Thyroid gland (tissue), 4 donors: ENCODE results near the gene ZG16B. TPM values are rescaled to one million over a fixed set of nuclear protein-coding genes. Genes with fewer than 3 reads are reported as not detected.

Source experiments
- DNase-seq, 2 donors: peaks; one replicate each; pipeline ENCODE4 v3.0.0-alpha.2; 2019
- H3K27ac ChIP-seq, 3 donors: fragments of 200-600 bp; sonication (generic); 1 replicate in 2 of 3; 2 replicates in 1 of 3; pipeline ENCODE4 v1.5.1; 2016 to 2019; ENCODE audit warnings: mild to moderate bottlenecking in 1 of 3, moderate library complexity in 1 of 3
- H3K27me3 ChIP-seq: fragments of 200-600 bp; sonication (generic); one replicate; pipeline ENCODE4 v1.5.1; 2019
- H3K36me3 ChIP-seq, 2 donors: fragments of 200-600 bp; sonication (generic); one replicate each; pipeline ENCODE4 v1.5.1; 2016 to 2019
- H3K4me1 ChIP-seq, 2 donors: fragments of 200-600 bp; sonication (generic); one replicate each; pipeline ENCODE4 v1.5.1; 2017 to 2019
- H3K4me3 ChIP-seq, 3 donors: fragments of 200-600 bp; sonication (generic); replicated peaks in 1 of 3; 1 replicate in 2 of 3; 2 replicates in 1 of 3; pipeline ENCODE4 v1.5.1; 2016; ENCODE audit warnings: mild to moderate bottlenecking in 1 of 3
- H3K9me3 ChIP-seq: fragments of 200-600 bp; sonication (generic); one replicate; pipeline ENCODE4 v1.5.1; 2017
- POLR2A ChIP-seq, 2 donors: fragments of 450-650 bp; IDR thresholded peaks; one replicate each; pipeline ENCODE4 v1.6.1; 2017; ENCODE audit warnings: antibody characterized with exemption in 2 of 2, mild to moderate bottlenecking in 2 of 2, moderate library complexity in 1 of 2
- WGBS, 2 donors: methylation state at CpG; one replicate each; pipeline ENCODE4 v1.1.5; 2017; 5-methylcytosine and 5-hydroxymethylcytosine counted together
- intact Hi-C: fragments of 100-400 bp; cut with DNase I; formaldehyde crosslinking; loops from one replicate; pipeline ENCODE4 v1.15.1; 2023
- total RNA-seq, 4 donors: library from RNA; depleted of rRNA; stranded (reverse); fragments of >200 nt; gene quantifications; one replicate each; pipeline ENCODE4 v1.2.3, GENCODE V29; 2016
- TF ChIP-seq, protein P1 (sequence below), 6 experiments: fragments of 200-600 bp in 3 of 6; fragments of 450-650 bp in 3 of 6; sonication (generic) in 3 of 6; IDR thresholded peaks; one replicate each; pipeline ENCODE4 v1.5.1; 2016 to 2019; ENCODE audit warnings: antibody characterized with exemption in 6 of 6, mild to moderate bottlenecking in 2 of 6, inconsistent platforms in 1 of 6, moderate library complexity in 1 of 6

ZG16B gene
- total RNA-seq, 4 donors from 2014 or later: not detected

GRCh38 chr16:2808181-2808580, 21.9 kb upstream of the ZG16B start:
- H3K4me3 ChIP-seq: no peak overlapping the region
- no peaks in the 10 kb centered on the region for H3K9me3 ChIP-seq
- WGBS, 2 donors: 79 to 91% methylated on average over 7 of the region's 7 CpGs
- TF ChIP-seq, protein P1, sequence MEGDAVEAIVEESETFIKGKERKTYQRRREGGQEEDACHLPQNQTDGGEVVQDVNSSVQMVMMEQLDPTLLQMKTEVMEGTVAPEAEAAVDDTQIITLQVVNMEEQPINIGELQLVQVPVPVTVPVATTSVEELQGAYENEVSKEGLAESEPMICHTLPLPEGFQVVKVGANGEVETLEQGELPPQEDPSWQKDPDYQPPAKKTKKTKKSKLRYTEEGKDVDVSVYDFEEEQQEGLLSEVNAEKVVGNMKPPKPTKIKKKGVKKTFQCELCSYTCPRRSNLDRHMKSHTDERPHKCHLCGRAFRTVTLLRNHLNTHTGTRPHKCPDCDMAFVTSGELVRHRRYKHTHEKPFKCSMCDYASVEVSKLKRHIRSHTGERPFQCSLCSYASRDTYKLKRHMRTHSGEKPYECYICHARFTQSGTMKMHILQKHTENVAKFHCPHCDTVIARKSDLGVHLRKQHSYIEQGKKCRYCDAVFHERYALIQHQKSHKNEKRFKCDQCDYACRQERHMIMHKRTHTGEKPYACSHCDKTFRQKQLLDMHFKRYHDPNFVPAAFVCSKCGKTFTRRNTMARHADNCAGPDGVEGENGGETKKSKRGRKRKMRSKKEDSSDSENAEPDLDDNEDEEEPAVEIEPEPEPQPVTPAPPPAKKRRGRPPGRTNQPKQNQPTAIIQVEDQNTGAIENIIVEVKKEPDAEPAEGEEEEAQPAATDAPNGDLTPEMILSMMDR (IDR thresholded peaks at IDR 0.05): no peak
- TF ChIP-seq POLR2A (IDR thresholded peaks at IDR 0.05): no peak
- no peak overlapping the region for H3K27ac ChIP-seq
- intact Hi-C loops: no loop called here
- H3K27me3 ChIP-seq: no peaks in the 10 kb centered on the region
- no peaks in the 10 kb centered on the region for H3K4me1 ChIP-seq
- no peak for DNase-seq
- no peaks in the 10 kb centered on the region for H3K36me3 ChIP-seq

DNA sequence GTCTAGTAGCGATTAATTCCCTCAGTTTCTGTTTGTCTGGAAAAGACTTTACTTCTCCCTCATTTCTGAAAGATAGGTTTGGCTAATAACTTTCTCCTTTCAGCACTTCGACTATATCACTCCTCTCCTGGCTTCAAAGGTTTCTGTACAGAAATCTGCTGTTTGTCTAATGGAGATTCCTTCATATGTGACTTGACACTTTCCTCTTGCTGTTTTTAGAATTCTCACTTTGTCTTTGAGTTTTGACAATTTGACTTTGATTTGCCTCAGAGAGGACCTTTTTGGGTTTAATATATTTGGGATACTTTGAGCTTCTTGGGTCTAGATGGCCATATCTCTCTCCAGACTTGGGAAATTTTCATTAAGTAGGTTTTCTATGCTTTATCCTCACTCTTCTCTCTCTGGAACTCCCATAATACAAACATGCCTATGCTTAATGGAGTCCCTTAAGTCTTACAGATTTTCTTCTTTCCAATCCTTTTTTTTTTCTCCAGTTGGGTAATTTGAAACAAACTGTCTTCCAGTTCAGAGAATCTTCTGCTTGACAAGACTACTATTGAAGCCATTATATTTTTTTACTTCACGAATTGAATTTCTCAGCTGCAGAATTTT, 20.8 kb upstream of the ZG16B start:
- intact Hi-C loops: no loop called here
- no peak overlapping the region for H3K4me3 ChIP-seq
- 82 to 83% methylated on average over 3 of the region's 3 CpGs for WGBS, 2 donors

DNA sequence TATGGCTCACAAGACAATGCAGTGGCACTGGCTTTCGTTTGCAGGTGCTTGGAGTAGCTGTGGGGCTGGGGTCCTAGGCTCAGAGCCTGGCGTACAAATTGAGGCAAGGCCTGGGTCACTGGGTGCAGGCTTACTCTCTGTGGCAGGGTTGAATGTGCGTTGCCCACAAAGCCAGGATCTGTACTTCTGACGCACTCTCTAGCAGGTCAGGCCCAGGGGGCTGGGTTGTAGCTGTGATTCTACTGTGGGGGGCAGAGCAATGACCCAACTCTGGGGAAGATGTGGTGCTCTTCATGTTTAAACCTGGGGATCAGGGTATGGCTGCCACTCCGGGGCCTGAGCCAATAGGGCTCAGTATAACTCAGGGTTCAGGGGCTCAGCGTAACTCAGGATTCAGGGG, 19.5 kb upstream of the ZG16B start:
- Histone ChIP-seq H3K27ac (no peak overlapping the region), H3K36me3 (no peaks in the 10 kb centered on the region), H3K4me1 (no peaks in the 10 kb centered on the region), H3K27me3 (no peaks in the 10 kb centered on the region), H3K4me3 (no peak overlapping the region), H3K9me3 (no peaks in the 10 kb centered on the region)
- WGBS, 2 donors: 85 to 87% methylated on average over 6 of the region's 6 CpGs
- intact Hi-C loops: no loop called here
- TF ChIP-seq, protein P1 (IDR thresholded peaks at IDR 0.05): no peak
- no peak for DNase-seq

More for the DNA sequence above, 20.8 kb upstream of the ZG16B start:
- Histone ChIP-seq H3K27me3 (no peaks in the 10 kb centered on the region), H3K4me1 (no peaks in the 10 kb centered on the region), H3K9me3 (no peaks in the 10 kb centered on the region), H3K36me3 (no peaks in the 10 kb centered on the region), H3K27ac (no peak overlapping the region)
- no peak for DNase-seq
- no peak for TF ChIP-seq POLR2A (IDR thresholded peaks at IDR 0.05)

DNA sequence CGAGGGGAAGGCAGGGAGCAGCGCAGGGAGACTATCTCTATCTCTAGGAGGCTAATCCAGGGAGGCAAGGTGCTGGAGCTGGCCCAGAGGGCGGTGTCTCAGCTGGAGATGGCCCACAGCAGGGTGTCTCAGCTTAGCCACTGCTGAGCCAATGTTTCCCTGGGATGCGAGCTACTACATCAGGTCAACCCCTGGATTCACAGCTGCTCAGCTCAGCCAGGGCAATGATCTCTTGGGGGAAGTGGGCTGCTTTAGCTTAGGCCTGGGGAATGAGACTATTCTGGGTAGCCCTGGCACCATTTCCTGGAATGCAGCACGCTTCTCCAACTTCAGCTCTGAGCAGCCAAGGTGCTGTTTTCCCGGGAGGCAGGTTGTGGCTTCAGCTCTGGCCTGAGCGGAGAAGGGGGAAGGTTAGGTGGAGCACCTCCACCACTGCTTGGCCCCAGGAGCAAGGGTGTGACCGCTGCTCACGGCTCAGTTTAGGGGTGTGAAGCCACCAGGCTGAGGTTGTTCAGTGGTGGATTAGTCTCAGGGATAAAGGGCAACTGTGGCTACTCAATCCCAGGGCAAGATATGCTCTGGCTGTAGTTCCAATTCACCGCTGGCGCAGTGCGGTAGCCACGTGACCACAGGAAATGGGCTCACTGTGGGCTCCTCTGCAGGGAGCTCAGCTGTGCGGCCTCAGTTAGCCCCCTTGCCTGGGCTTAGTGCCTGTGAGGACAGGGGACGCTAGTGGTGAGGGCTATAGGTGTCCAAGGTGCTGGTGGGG, 18.2 kb upstream of the ZG16B start:
- DNase-seq: no peak
- no peak overlapping the region for H3K4me3 ChIP-seq
- no peaks in the 10 kb centered on the region for H3K4me1 ChIP-seq
- no peak overlapping the region for H3K27ac ChIP-seq
- no peaks in the 10 kb centered on the region for H3K9me3 ChIP-seq
- TF ChIP-seq POLR2A (IDR thresholded peaks at IDR 0.05): no peak
- TF ChIP-seq, protein P1 (IDR thresholded peaks at IDR 0.05): no peak
- WGBS, 2 donors: 56 to 72% methylated on average over 11 to 14 of the region's 15 CpGs
- no peaks in the 10 kb centered on the region for H3K36me3 ChIP-seq
- no peaks in the 10 kb centered on the region for H3K27me3 ChIP-seq
- intact Hi-C loops: no loop called here

GRCh38 chr16:2813771-2814221, 16.3 kb upstream of the ZG16B start:
- no peak for DNase-seq
- H3K27me3 ChIP-seq: no peaks in the 10 kb centered on the region

More at GRCh38 chr16:2813771-2814221, 16.3 kb upstream of the ZG16B start:
- Histone ChIP-seq H3K27ac (no peak overlapping the region), H3K36me3 (no peaks in the 10 kb centered on the region), H3K4me3 (no peak overlapping the region), H3K4me1 (no peaks in the 10 kb centered on the region), H3K9me3 (no peaks in the 10 kb centered on the region)
- TF ChIP-seq, protein P1 (IDR thresholded peaks at IDR 0.05): no peak
- no peak for TF ChIP-seq POLR2A (IDR thresholded peaks at IDR 0.05)
- intact Hi-C loops: no loop called here
- WGBS, 2 donors: 60 to 67% methylated on average over 7 of the region's 7 CpGs
